Right kidney (tissue), 9 donors: Measurements from ENCODE around the gene GDF2.

Experiments used
- DNase-seq: peaks from one replicate; pipeline ENCODE4 v3.0.0-alpha.2; 2016
- long read RNA-seq, 8 donors: transcript quantifications; one replicate each; lab custom pipeline, GENCODE V29; 2026

GDF2 gene
- long read RNA-seq, donor 1 = 0 reads
- long read RNA-seq, donor 2 = 0 reads
- long read RNA-seq, donor 3 = 0 reads
- long read RNA-seq, donor 4 = 0 reads
- long read RNA-seq, donor 5 = 0 reads
- long read RNA-seq, donor 6 = 0 reads
- long read RNA-seq, donor 7 = 0 reads
- long read RNA-seq, donor 8 = 0 reads

GRCh38 chr10:47322300-47323061 is at the start of gene GDF2:
TSS of gene GDF2 (plus strand) at chr10:47322454. CDS start at chr10:47322669, 215 bp downstream.
- no peak for DNase-seq

- DNase-seq = no peak
These were observed 46.2 kb upstream of the GDF2 start for GRCh38 chr10:47276071-47276470.

- DNase-seq = no peak
These were observed 45.5 kb upstream of the GDF2 start for GRCh38 chr10:47276576-47277351.

GRCh38 chr10:47277352-47278151 is 44.7 kb upstream of the GDF2 start:
- no peak for DNase-seq

- no peak for DNase-seq
These were observed 44.1 kb upstream of the GDF2 start for GRCh38 chr10:47278152-47278473.

GRCh38 chr10:47278720-47279119 is 43.5 kb upstream of the GDF2 start:
- no peak for DNase-seq

- no peak for DNase-seq
These were observed 43.0 kb upstream of the GDF2 start for GRCh38 chr10:47279276-47279675.

- DNase-seq = no peak
These were observed 40.1 kb upstream of the GDF2 start for GRCh38 chr10:47282005-47282656.

- no peak for DNase-seq
These were observed 39.6 kb upstream of the GDF2 start for GRCh38 chr10:47282657-47283018.

GRCh38 chr10:47283101-47283630 is 39.1 kb upstream of the GDF2 start:
- no peak for DNase-seq

- no peak for DNase-seq
These were observed 38.4 kb upstream of the GDF2 start for GRCh38 chr10:47283848-47284247.

- no peak for DNase-seq
These were observed 36.7 kb upstream of the GDF2 start for GRCh38 chr10:47285381-47286115.

- no peak for DNase-seq
These were observed 36.1 kb upstream of the GDF2 start for GRCh38 chr10:47286116-47286505.

- no peak for DNase-seq
These were observed 35.5 kb upstream of the GDF2 start for GRCh38 chr10:47286591-47287315.

- no peak for DNase-seq
These were observed 34.9 kb upstream of the GDF2 start for GRCh38 chr10:47287365-47287802.

GRCh38 chr10:47287805-47288204 is 34.4 kb upstream of the GDF2 start:
- no peak for DNase-seq

GRCh38 chr10:47288236-47288635 is 34.0 kb upstream of the GDF2 start:
- no peak for DNase-seq

- no peak for DNase-seq
These were observed 33.2 kb upstream of the GDF2 start for GRCh38 chr10:47288916-47289495.

- no peak for DNase-seq
These were observed 32.3 kb upstream of the GDF2 start for GRCh38 chr10:47289921-47290320.

- no peak for DNase-seq
These were observed 31.9 kb upstream of the GDF2 start for GRCh38 chr10:47290338-47290737.
